Activated CD4-positive, alpha-beta T cell treated with anti-CD3 and anti-CD28 coated beads, Interleukin-10, Interleukin-2, amounts not matched to agents 100 ng/mL and 50 ng/mL, durations not matched to agents 16 hours and 8 hours (primary cell): Measurements from ENCODE around the gene MUC5B.

Experiments used
- DNase-seq: peaks from one replicate; pipeline ENCODE4 v3.0.0-alpha.2; 2020

MUC5B gene

DNA sequence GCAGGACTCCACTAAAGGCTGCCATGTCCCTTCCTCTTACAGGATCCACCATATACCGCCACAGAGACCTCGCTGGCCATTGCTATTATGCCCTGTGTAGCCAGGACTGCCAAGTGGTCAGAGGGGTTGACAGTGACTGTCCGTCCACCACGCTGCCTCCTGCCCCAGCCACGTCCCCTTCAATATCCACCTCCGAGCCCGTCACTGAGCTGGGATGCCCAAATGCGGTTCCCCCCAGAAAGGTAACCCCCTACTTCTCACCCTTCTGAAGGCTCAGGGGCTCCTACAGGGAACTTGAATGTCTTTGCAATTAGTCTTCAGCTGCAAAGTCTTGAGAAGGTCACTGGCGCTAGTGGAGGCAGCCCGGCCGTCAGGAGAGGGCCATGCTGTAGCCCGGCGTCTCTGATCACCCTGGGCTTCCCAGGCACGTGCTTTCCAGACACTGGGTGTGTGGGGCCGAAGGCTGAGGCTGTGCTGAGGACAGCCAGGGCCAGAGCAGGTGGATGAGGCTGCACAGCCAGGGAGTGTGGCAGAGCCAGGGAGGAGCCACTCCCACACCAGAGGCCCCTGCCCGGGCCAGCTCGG, 30.0 kb upstream of the MUC5B start:
- DNase-seq, result no peak

- no peak for DNase-seq
Observed at GRCh38 chr11:1193326-1194230, 29.3 kb upstream of the MUC5B start.

DNA sequence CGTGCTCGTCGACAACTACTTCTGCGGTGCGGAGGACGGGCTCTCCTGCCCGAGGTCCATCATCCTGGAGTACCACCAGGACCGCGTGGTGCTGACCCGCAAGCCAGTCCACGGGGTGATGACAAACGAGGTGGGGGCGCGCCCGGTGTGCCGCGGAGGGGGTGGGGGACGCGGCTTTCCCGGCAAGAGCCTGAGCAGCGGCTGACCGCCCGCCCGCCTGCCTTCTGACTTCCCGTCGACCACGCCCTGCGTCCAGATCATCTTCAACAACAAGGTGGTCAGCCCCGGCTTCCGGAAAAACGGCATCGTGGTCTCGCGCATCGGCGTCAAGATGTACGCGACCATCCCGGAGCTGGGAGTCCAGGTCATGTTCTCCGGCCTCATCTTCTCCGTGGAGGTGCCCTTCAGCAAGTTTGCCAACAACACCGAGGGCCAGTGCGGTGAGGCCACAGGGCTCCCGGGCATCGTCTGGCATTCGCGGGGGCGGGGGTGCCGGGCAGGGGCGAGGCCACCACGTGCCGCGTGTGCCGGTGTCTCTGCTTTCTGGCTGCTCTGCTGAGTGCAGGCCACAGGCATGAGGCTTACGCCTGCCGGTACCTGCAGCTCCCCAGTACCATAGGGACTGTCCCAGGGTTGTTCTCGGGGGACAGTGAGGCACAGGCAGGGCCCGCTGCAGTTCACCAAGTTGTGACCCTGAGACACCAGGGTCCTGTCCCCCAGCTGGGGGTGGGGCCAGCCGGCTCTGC, 28.5 kb upstream of the MUC5B start:
- DNase-seq, result no peak

- no peak for DNase-seq
Observed at GRCh38 chr11:1194977-1195681, 27.7 kb upstream of the MUC5B start.

DNA sequence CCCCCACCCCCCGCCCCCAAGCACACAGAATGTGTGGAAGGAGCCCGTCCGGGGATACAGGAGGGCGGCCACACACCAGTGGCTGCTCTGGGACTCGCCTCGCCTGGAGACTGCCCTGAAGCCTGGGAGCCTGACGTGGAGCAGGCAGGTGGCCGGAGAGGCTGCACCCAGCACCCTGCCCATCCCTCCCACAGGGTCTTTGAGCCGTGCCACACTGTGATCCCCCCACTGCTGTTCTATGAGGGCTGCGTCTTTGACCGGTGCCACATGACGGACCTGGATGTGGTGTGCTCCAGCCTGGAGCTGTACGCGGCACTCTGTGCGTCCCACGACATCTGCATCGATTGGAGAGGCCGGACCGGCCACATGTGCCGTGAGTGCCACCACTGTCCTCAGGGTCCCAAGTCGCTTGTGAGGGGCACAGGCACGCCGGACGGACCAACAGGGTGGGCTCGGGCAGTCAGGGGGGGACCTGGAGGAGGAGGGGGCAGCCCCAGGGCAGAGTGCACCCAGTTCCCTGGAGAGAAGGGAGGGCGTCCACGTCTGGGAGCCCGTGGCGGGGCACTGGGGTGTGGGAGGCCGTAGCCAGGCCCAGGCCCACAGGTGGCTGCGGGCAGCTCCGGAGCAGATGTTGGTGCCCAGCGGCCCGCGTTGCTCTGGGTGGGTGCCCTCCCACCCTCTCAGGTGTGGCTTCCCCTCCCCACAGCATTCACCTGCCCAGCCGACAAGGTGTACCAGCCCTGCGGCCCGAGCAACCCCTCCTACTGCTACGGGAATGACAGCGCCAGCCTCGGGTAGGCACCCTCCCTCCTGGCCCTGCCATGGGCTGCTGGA, 27.0 kb upstream of the MUC5B start:
- no peak for DNase-seq

DNA sequence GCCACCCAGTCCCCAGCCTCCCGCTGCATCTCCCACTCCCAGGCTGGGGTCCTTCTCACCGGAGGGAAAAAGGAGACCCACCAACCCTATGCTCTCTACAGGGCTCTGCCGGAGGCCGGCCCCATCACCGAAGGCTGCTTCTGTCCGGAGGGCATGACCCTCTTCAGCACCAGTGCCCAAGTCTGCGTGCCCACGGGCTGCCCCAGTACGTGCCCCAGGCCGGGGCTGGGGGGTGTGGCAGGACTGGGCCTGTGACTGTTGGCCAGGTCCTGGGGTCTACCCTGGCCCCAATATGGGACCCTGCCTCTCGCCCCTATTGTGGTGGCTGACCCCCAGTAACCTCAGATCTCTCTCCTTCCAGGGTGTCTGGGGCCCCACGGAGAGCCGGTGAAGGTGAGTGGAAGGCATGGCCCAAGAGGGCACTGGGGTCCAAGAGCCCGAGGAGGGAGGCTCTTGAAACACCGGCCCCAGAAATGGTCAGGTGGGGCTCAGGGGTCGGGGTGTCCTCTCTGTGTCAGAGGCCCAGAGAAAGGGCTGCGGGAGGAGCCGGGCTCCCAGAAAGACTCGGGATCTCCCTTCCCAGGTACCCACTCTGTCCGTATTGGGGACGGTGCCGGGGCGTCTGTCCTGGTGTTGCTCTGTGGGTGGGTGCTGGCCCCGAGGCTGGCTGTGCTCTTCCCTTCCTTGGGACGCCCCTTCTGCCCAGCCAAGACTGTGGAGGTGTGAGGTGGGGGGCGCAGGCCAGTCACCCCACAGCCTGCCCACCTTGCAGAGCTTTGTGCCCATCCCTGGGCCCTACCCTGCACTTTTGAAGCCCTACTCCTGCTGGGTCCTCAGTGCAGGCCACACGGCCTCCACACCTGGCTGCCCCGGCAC, 26.1 kb upstream of the MUC5B start:
- no peak for DNase-seq

DNA sequence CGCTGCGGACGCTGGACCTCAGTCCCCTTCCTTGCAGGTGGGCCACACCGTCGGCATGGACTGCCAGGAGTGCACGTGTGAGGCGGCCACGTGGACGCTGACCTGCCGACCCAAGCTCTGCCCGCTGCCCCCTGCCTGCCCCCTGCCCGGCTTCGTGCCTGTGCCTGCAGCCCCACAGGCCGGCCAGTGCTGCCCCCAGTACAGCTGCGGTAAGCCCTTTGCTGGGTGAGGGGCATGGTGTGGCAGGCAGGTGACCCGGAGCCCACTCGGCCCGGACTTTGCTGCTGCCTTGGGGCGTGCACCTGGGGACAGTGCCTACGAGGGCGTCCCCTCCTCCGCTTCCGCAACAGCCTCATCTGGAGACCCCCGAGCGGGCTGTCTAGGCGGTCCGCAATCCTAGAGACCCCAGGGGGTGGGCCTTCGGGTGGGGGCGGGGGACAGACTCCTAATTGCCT, 25.4 kb upstream of the MUC5B start:
- no peak for DNase-seq

DNA sequence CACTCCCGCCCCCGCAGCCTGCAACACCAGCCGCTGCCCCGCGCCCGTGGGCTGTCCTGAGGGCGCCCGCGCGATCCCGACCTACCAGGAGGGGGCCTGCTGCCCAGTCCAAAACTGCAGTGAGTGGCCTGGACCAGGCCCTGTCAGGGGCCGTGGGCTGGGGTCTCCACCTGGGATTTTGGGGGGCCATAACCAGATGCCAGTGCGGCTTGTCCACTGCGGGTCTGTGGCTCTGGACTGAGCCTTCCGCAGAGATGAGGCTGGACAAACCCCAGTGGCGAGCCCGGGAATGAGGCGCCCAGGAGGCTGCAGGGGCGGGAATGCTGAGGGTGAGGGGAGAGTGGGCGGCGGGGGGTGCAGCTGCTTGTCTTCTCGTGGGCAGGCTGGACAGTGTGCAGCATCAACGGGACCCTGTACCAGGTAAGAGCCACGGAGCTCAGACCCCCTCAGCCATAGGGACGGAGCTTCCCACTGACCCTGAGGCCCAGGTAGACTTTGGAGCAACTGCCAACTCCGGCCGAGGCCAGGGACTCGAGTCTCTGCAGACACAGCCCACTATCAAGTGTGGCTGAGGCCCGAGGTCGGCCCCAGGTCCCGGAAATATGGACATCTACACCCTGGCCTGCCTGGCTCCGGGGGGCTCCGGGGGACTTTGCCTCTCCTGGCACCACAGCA, 24.8 kb upstream of the MUC5B start:
- DNase-seq, result no peak

GRCh38 chr11:1198561-1199240, 24.2 kb upstream of the MUC5B start:
- no peak for DNase-seq

DNA sequence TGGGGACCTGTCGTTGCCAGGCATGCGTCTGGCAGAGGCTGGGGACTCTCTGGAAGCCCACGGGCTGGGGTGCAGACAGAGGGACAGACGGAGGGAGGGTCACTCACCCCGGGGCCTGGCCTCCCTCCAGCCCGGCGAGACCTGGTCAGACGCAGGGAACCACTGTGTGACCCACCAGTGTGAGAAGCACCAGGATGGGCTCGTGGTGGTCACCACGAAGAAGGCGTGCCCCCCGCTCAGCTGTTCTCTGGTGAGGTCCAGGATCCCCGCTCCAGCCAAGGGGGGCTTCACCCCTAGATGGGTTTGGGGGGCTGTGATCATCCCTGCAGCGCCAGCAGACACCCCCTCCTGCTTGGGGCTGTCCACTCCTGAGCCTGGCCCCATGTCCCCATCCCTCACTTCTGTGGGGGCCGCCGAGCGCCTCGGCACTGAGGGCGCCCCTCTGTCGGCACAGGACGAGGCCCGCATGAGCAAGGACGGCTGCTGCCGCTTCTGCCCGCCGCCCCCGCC, 23.6 kb upstream of the MUC5B start:
- DNase-seq, result no peak

- DNase-seq, result no peak
Observed at GRCh38 chr11:1199751-1200610, 22.9 kb upstream of the MUC5B start.

DNA sequence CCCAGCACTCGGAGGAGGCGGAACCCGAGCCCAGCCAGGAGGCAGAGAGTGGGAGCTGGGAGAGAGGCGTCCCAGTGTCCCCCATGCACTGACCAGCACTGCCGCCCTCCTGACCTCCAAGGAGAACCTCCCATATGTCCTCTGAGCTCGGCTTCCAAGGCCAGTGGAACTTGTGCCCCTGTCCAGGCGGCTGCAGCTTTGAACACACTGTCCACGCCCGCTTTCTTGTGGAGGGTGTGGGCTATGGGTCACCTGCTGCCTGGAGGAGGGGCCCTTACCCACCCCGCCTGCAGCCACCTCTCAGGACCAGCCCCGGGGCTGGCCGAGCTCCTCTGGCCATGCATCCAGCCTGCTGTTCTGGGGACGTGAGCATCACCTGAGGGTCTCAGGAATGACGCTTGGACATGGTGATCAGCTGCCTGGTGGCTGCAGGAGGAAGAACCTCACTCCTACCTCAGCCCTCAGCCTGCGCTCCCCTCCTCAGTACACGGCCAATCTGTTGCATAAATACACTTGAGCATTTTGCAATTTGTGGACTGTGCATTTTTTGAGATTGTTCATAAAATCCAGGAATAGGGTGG, 22.2 kb upstream of the MUC5B start:
- no peak for DNase-seq

DNA sequence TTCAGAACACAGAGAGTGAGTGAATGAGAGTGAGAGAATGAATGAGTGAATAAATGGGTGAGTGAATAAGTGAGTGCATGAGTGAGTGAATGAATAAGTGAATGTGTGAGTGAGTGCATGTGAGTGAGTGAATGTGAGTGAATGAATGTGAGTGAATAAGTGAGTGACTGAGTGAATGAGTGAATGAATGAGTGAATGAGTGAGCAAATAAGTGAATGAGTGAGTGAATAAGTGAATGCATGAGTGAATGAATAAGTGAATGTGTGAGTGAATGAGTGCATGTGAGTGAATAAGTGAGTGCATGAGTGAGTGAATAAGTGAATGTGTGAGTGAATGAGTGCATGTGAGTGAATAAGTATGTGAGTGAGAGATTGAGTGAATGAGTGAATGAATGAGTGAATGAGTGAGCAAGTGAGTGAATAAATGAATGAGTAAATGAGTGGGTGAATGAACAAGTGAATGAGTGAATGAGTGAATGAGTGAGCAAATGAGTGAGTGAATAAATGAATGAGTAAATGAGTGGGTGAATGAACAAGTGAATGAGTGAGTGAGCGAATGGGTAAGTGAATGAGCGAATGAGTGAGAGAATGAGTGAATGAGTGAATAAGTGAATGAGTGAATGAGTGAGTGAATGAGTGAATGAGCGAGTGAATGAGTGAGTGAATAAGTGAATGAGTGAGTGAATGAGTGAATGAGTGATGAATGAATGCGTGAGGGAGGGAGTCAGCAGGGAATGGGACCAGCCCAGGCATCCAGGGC, 21.3 kb upstream of the MUC5B start:
- no peak for DNase-seq

DNA sequence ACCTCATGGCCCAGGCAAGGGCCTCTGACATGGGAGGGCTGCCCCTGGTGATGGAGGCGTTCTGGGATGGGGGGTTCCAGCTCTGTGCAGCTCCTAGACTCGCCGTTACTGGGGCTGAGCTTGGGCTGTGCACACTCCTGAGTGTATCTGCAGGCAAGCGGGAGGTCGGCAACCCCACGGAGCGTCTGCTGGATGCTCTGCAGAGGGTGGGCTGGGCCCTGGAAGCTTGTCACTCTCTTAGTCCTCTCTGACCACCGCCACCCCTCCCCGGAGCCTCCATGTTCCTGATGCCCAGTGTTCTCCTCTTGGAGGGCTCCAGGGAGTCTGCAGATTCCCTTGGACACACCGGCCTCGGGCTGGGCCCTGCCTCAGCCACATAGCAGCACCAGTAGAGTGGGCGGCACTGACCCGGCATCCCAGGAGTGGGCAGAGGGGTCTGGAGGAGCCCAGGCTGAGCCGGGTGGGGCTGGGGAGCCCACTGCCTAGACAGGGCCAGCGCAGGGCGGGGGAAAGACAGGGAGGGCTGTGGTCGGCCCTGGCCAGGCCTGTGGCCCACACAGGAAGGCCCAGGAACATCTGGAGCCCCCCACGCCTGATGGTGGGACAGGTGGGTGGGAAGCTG, 20.6 kb upstream of the MUC5B start:
- DNase-seq, result peak; percentile 15

- DNase-seq, result peak; percentile 60
Observed at GRCh38 chr11:1202776-1203504, 19.9 kb upstream of the MUC5B start.
